ACC112 (cell line): Measurements from ENCODE around the gene TRAF5.
A peak's percentile ranks its signal among the peaks of the same experiment; 100 is the strongest.
"Not testable (repeated sequence)": the region's sequence is repeated elsewhere in the genome, so short reads cannot be mapped to it uniquely, and the experiment has no call there.

ENCODE experiments used
- H2AFZ ChIP-seq: fragments of 200-600 bp; sonication (generic); one replicate; pipeline ENCODE4 v1.6.0; 2017; ENCODE audit warnings: antibody characterized with exemption, low read length; ENCODE audit not compliant: unreplicated experiment
- H3K27ac ChIP-seq: fragments of 200-600 bp; sonication (generic); 2 replicates; pipeline ENCODE4 v1.5.1; 2014; ENCODE audit warnings: low read depth, mild to moderate bottlenecking, antibody characterized with exemption, low read length, moderate library complexity
- H3K27me3 ChIP-seq: fragments of 200-600 bp; sonication (generic); 2 replicates; pipeline ENCODE4 v1.6.1; 2014; ENCODE audit warnings: mild to moderate bottlenecking, antibody characterized with exemption, low read length, moderate library complexity, mixed read lengths; ENCODE audit not compliant: insufficient read depth
- H3K36me3 ChIP-seq: fragments of 200-600 bp; sonication (generic); 2 replicates; pipeline ENCODE4 v1.6.1; 2016; ENCODE audit warnings: mild to moderate bottlenecking, antibody characterized with exemption, low read length, moderate library complexity, mixed read lengths; ENCODE audit not compliant: insufficient read depth
- H3K4me1 ChIP-seq: fragments of 200-600 bp; sonication (generic); one replicate; pipeline ENCODE4 v1.6.1; 2016; ENCODE audit warnings: low read length, mixed read lengths; ENCODE audit not compliant: insufficient read depth, unreplicated experiment, control insufficient read depth
- H3K4me3 ChIP-seq: fragments of 200-600 bp; sonication (generic); 2 replicates; pipeline ENCODE4 v1.5.1; 2014; ENCODE audit warnings: mild to moderate bottlenecking, low read depth, low read length
- H3K79me2 ChIP-seq: fragments of 200-600 bp; sonication (generic); one replicate; pipeline ENCODE4 v1.6.0; 2016; ENCODE audit warnings: low read length; ENCODE audit not compliant: control insufficient read depth, unreplicated experiment, insufficient read depth

The TRAF5 gene

DNA sequence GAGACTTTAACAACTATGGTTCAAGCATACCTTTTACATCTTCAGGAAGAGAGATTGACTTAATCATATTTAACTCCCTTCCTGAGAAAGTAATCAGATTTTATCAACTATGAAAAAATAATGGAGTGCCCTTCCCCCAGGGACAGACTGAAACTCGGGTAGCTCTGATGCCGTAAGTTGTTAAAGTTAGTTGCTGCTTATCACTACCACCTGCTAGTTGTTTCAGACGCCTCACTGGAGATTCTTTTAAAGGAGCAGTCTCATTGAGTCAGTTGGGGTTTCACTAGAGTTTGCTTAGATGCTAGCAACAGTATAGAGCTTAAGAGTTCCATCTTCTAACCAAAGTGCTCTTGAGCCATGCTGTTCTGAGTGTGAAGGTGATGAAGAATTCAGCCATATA, 17.0 kb upstream of the TRAF5 start:
- no peak overlapping the region for H3K4me3 ChIP-seq
- peaks cover 17% of the 10 kb centered on the region for H3K36me3 ChIP-seq
- peaks cover 8% of the 10 kb centered on the region for H3K4me1 ChIP-seq
- no peak overlapping the region for H2AFZ ChIP-seq
- no peaks in the 10 kb centered on the region for H3K79me2 ChIP-seq
- no peak overlapping the region for H3K27ac ChIP-seq
- no peaks in the 10 kb centered on the region for H3K27me3 ChIP-seq

DNA sequence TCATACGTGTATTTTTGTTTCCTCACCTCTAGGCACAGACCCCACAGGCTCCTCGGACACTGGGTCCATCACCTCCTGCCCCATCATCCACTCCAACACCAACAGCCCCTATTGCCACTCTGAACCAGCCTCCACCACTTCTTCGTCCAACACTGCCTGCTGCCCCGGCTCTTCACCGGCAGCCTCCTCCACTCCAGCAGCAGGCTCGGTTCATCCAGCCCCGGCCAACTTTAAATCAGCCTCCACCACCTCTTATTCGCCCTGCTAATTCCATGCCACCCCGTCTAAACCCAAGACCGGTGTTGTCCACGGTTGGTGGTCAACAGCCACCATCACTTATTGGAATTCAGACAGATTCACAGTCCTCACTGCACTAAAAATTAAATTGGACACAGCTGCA, 13.2 kb upstream of the TRAF5 start:
- H3K4me3 ChIP-seq = no peak overlapping the region
- no peaks in the 10 kb centered on the region for H3K4me1 ChIP-seq
- no peaks in the 10 kb centered on the region for H3K27me3 ChIP-seq
- H3K36me3 ChIP-seq = peaks cover 20% of the 10 kb centered on the region
- no peaks in the 10 kb centered on the region for H3K79me2 ChIP-seq
- no peak overlapping the region for H2AFZ ChIP-seq
- no peak overlapping the region for H3K27ac ChIP-seq

DNA sequence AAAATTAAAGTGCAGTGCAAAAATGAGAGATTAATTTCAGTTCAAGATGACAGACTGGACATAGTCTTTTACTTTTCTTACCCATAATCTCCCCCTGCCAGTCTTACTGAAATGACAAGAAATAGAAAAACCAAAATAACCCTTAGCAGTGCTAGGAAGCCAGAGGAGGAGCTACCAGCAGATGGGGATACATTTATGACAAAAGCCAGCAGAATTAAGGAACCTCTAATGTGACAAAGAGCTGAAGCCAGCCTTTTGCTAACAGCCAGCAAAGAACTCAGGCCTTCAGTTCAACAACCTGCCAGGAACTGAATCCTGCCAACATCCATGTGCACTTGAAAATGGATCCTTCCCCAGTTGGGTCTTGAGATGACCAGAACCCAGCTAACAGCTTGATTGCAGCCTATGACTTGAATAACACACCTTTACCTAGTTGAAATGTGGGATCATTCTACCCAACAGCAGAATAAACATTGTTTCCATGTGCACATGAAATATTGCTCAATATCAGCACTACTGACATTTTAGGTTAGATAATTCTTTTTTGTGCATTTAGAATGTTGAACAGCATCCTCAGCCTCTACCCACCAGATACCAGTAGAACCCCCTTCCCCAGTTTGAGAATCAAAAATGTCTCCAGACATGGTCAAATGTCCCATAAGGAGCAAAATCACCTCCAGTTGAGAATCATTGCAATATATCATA, 7.9 kb upstream of the TRAF5 start:
- peaks cover 9% of the 10 kb centered on the region for H3K36me3 ChIP-seq
- H3K27ac ChIP-seq = no peak overlapping the region
- H3K4me1 ChIP-seq = no peaks in the 10 kb centered on the region
- no peak overlapping the region for H2AFZ ChIP-seq
- no peak overlapping the region for H3K4me3 ChIP-seq
- no peaks in the 10 kb centered on the region for H3K79me2 ChIP-seq
- no peaks in the 10 kb centered on the region for H3K27me3 ChIP-seq

DNA sequence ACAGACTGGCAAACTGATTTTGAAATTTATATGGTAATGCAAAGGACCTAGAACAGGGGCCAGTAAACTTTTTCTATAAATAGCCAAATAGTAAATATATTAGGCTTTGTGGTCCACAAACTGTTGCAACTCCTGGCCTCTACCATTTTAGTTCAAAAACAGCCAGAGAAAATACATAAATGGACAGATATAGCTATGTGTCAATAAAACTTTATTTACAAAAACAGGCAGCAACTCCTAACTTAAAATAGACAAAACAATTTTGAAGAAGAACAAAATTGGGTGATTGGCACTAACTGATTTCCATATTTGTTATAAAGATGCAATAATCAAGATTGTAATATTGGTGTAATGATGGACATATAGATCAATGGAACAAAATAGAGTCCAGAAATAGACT, 6.7 kb upstream of the TRAF5 start:
- no peak overlapping the region for H3K27ac ChIP-seq
- H3K4me1 ChIP-seq = no peaks in the 10 kb centered on the region
- H3K27me3 ChIP-seq = no peaks in the 10 kb centered on the region
- no peaks in the 10 kb centered on the region for H3K79me2 ChIP-seq
- no peak overlapping the region for H3K4me3 ChIP-seq
- H2AFZ ChIP-seq = no peak overlapping the region
- 0 out of 2 replicates have a peak, but pooled peaks cover under 1% of the 10 kb centered on the region for H3K36me3 ChIP-seq

DNA sequence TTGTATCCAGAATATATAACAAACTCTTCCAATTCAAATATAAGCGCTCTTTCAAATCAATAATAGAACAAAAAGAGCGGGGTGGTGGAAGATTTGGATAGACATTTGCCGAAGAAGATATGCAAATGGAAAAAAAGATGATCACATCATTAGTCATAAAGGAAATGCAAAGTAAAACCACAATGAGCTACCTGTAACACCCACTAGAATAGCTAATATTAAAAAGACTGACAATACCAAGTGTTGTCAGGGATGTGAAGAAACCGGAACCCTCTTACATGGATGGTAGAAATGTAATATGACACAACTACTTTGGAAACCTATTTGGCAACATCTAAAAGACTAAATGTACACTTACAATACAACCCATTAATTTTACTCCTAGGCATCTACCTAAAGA, 5.7 kb upstream of the TRAF5 start:
- Histone ChIP-seq H2AFZ (no peak overlapping the region), H3K79me2 (no peaks in the 10 kb centered on the region), H3K27me3 (no peaks in the 10 kb centered on the region), H3K4me3 (no peak overlapping the region), H3K4me1 (no peaks in the 10 kb centered on the region), H3K27ac (no peak overlapping the region), H3K36me3 (no peaks in the 10 kb centered on the region)

DNA sequence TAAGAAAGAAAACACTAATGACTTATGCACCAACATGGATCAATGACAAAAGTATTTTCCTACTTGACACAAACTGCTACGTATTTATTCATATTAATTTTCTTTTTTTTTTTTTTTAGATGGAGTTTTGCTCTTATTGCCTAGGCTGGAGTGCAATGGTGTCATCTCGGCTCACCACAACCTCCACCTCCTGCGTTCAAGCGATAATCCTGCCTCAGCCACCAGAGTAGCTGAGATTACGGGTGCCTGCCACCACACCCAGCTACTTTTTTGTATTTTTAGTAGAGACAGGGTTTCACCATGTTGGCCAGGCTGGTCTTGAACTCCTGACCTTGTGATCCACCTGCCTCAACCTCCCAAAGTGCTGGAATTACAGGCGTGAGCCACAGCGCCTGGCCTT, 5.0 kb upstream of the TRAF5 start:
- not testable (repeated sequence) for H3K36me3 ChIP-seq, H3K4me3 ChIP-seq, H3K79me2 ChIP-seq, H3K27me3 ChIP-seq, H3K4me1 ChIP-seq, H3K27ac ChIP-seq, H2AFZ ChIP-seq

DNA sequence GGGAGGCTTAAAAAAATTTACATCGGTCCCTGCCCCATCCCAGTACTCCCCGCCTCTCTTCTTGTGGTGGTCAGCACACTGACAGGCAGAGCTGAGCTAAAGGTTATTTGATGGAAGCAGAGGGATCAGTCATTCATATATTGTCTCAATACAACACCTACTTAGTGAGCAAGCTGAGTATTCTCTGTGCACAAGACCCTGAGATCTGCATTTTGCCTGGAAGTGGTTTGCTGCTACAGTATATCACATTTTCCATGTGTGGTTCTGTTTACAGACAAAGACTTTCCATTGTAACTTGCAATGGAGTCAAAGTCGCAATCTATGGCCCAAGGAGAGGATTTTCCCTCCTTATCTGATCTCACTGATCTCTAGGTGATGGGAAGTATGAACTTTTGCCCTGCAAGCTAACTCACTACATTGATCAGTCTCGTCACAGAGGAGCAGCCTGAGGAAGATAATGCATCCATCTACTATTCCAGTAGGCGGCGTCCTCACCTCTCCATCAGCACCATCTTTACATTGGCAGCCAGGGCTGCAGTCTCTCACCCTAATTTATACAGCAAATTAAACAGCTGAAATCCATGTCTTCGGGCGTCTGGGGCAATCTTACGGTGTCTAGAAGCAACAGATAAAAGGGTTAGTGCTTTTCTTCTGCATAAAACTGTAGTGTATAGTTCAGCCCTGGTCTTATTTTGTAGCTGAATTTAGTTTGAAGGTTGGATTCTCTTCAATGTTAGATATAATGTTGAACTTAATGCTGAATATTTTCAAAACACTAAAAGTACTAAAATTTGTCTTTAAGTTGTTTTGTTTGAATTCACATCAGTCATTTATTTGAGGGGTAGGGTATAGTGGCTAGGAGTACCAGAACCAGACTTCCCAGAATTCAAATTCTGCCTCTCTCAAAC, 3.2 kb upstream of the TRAF5 start:
- Histone ChIP-seq H2AFZ (no peak overlapping the region), H3K4me1 (peaks cover 8% of the 10 kb centered on the region), H3K4me3 (no peak overlapping the region), H3K27ac (no peak overlapping the region), H3K36me3 (no peaks in the 10 kb centered on the region), H3K79me2 (peaks cover 14% of the 10 kb centered on the region), H3K27me3 (no peaks in the 10 kb centered on the region)

DNA sequence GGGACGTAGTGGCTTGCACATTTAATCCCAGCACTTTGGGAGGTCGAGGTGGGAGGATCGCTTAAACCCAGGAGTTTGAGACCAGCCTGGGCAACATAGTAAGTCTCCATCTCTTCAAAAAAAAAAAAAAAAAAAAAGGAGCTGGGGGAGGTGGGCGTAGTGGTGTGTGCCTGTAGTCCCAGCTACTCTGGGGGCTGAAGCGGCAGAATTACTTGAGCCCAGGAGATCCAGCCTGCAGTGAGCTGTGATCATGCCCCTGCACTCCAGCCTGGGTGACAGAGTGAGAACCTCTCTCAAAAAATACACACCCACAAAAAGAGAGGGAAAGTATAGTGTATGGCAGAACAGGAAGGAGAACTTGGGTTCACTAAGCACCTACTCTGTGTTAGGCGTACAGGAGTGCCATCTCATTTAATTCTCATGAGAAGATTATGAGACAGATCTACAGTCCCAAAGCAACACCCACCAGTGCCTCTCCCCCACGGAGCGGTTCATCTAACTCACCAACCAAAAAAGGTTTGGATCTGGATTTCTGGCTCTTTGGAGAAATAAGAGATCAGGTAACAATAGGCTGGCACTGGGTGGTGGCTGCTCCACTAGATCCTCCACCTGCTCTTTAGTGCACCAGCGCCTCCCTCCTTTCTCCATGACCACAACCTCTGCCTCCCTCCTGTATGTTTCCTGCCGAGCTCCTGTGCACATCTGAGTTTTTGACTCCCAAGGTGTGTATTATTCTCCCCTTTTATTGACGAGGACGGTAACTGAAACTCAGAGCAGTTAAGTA, 1.4 kb upstream of the TRAF5 start:
- Histone ChIP-seq H3K27me3 (no peaks in the 10 kb centered on the region), H3K4me1 (peaks cover 14% of the 10 kb centered on the region), H3K36me3 (no peaks in the 10 kb centered on the region), H3K4me3 (no peak overlapping the region), H2AFZ (no peak overlapping the region), H3K79me2 (peaks cover 32% of the 10 kb centered on the region), H3K27ac (no peak overlapping the region)

DNA sequence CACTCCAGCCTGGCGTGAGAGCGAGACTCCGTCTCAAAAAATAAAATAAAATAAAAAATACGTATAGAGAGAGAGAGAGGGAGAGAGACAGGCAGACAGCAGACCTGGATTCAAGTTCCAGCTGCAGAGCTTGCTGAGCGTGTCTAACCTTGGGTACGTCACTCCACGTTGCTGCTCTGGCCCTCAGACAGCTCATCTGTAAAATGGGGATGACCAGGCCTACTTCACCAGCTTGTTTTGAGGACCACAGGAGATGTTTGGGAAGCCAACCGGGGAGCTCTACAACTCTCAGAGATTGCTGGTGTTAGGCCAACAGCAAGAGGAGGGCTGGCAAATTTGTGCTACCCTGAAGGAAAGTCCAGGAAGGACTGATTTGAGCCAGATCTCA, 499 bp upstream of the TRAF5 start:
- H3K4me3 ChIP-seq = peak overlapping the region; percentile 92
- peaks cover 21% of the 10 kb centered on the region for H3K4me1 ChIP-seq
- no peaks in the 10 kb centered on the region for H3K36me3 ChIP-seq
- H2AFZ ChIP-seq = peak overlapping the region; percentile 90
- H3K79me2 ChIP-seq = peaks cover 35% of the 10 kb centered on the region
- no peak overlapping the region for H3K27ac ChIP-seq
- no peaks in the 10 kb centered on the region for H3K27me3 ChIP-seq

DNA sequence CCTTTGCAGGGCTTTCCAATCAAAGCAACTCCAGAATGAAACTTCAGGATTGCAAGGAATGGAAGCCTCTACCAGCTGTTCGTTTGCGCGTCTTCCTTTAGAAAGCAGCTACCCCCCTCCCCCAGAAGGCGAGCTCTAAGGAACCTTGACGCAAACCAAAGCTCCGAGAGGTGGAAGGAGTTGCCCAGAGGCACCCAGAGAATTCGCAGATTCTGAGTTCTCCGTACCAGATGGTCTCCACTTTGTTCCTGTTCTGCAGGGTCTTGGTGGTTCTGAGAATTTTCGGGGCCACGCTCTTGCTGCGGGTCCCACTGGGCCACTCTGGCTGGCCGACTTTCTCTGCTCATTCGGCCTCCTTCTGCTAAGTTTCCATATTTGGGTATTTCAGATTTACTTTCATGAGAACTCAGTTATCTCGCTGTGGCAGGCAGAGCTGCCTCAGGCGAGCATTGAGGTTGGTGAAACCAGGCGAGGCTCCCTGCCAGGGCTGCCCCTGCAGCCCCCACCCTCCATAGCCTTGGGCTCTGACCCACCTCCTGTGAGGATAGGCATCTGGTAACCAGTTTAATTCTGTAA, 801 bp downstream of the TRAF5 start:
- no peak overlapping the region for H3K27ac ChIP-seq
- H2AFZ ChIP-seq = peak overlapping the region; percentile 90
- peaks cover 46% of the 10 kb centered on the region for H3K79me2 ChIP-seq
- no peaks in the 10 kb centered on the region for H3K27me3 ChIP-seq
- H3K4me3 ChIP-seq = peak overlapping the region; percentile 92
- H3K36me3 ChIP-seq = no peaks in the 10 kb centered on the region
- peaks cover 28% of the 10 kb centered on the region for H3K4me1 ChIP-seq
